GM23338 (cell line): ENCODE data around the gene DHRS4L2.
"Not testable (repeated sequence)": the region's sequence is repeated elsewhere in the genome, so short reads cannot be mapped to it uniquely, and the experiment has no call there.

Experiments used
- STAT1 ChIP-seq: IDR thresholded peaks from one replicate; pipeline ENCODE4 v1.6.1; 2016; ENCODE audit warnings: antibody characterized with exemption; ENCODE audit not compliant: unreplicated experiment
- TF ChIP-seq, protein P1 (sequence below), 2 experiments: fragments of 200-600 bp in 1 of 2; sonication (generic) in 1 of 2; conservative IDR thresholded peaks; 2 replicates each; pipeline versions ENCODE4 v1.5.1 to v1.6.1; 2016 to 2017; ENCODE audit warnings: antibody characterized with exemption in 2 of 2, low read depth in 2 of 2, mild to moderate bottlenecking in 2 of 2, moderate library complexity in 1 of 2

DNA sequence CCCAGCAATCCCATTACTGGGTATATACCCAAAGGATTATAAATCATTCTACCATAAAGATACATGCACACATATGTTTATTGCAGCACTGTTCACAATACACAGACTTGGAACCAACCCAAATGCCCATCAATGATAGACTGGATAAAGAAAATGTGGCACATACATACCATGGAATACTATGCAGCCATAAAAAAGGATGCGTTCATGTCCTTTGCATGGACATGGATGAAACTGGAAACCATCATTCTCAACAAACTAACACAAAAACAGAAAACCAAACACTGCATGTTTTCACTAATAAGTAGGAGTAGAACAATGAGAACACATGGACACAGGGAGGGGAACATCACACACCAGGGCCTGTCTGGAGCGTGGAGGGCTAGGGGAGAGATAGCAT is 42.6 kb downstream of the DHRS4L2 start:
- TF ChIP-seq STAT1, result not testable (repeated sequence)
- TF ChIP-seq, protein P1, sequence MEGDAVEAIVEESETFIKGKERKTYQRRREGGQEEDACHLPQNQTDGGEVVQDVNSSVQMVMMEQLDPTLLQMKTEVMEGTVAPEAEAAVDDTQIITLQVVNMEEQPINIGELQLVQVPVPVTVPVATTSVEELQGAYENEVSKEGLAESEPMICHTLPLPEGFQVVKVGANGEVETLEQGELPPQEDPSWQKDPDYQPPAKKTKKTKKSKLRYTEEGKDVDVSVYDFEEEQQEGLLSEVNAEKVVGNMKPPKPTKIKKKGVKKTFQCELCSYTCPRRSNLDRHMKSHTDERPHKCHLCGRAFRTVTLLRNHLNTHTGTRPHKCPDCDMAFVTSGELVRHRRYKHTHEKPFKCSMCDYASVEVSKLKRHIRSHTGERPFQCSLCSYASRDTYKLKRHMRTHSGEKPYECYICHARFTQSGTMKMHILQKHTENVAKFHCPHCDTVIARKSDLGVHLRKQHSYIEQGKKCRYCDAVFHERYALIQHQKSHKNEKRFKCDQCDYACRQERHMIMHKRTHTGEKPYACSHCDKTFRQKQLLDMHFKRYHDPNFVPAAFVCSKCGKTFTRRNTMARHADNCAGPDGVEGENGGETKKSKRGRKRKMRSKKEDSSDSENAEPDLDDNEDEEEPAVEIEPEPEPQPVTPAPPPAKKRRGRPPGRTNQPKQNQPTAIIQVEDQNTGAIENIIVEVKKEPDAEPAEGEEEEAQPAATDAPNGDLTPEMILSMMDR (conservative IDR thresholded peaks at IDR 0.05; ENCODE audit: low read depth in 2 of 2), result not testable (repeated sequence)
